WTC11 (cell line): ENCODE results near the gene P3H1. TPM values are rescaled to one million over a fixed set of nuclear protein-coding genes. Genes with fewer than 3 reads are reported as not detected.
"Not testable (repeated sequence)": the region's sequence is repeated elsewhere in the genome, so short reads cannot be mapped to it uniquely, and the experiment has no call there.

Experiments used
- ATAC-seq: fragments of 200-7000 bp; cut with Tn5 transposase; 2 replicates; pipeline ENCODE4 v1.10.0; 2021; ENCODE audit warnings: mild to moderate bottlenecking, moderate library complexity
- CTCF ChIA-PET: fragments of 300-600 bp; sonication (Branson Sonifier 250); formaldehyde crosslinking; loops from one replicate; lab custom pipeline; 2021; ENCODE audit warnings: antibody characterized with exemption; lab: Charles Lee
- POLR2A ChIA-PET: fragments of 350-600 bp; sonication (Branson Sonifier 250); formaldehyde crosslinking; loops from one replicate; lab custom pipeline; 2021; ENCODE audit warnings: antibody characterized with exemption; lab: Charles Lee
- DNase-seq: peaks from one replicate; pipeline ENCODE4 v3.0.0; 2021; ENCODE audit warnings: low spot score
- H3K27ac Mint-ChIP-seq: 2 replicates; pipeline ENCODE4 v1.8.0; 2021; ENCODE audit warnings: mixed read lengths
- H3K27me3 Mint-ChIP-seq: 2 replicates; pipeline ENCODE4 v1.8.0; 2021; ENCODE audit warnings: low read depth, mild to moderate bottlenecking, moderate library complexity, mixed read lengths
- H3K36me3 Mint-ChIP-seq: 2 replicates; pipeline ENCODE4 v1.8.0; 2021; ENCODE audit warnings: mixed read lengths
- H3K4me1 Mint-ChIP-seq: 2 replicates; pipeline ENCODE4 v1.8.0; 2022; ENCODE audit warnings: mixed read lengths
- H3K4me3 Mint-ChIP-seq: 2 replicates; pipeline ENCODE4 v1.8.0; 2021; ENCODE audit warnings: mild to moderate bottlenecking, moderate library complexity, mixed read lengths
- H3K9me3 Mint-ChIP-seq: 2 replicates; pipeline ENCODE4 v1.8.0; 2021; ENCODE audit warnings: mixed read lengths
- CBFB ChIP-seq: sonication (generic); formaldehyde crosslinking; IDR thresholded peaks from 2 replicates; pipeline ENCODE4 v1.8.1; 2022; ENCODE audit warnings: mild to moderate bottlenecking, low read depth, missing genetic modification reagents
- EMX1 ChIP-seq: fragments of 250-450 bp; sonication (Bioruptor Pico); IDR thresholded peaks from 2 replicates; pipeline ENCODE4 v1.8.0; 2021; ENCODE audit warnings: mild to moderate bottlenecking
- ESRRA ChIP-seq: sonication (generic); formaldehyde crosslinking; IDR thresholded peaks from 2 replicates; pipeline ENCODE4 v1.8.1; 2022; ENCODE audit warnings: mild to moderate bottlenecking, missing genetic modification reagents, borderline replicate concordance
- FOXK1 ChIP-seq: sonication (generic); formaldehyde crosslinking; IDR thresholded peaks from 2 replicates; pipeline ENCODE4 v1.8.0; 2022; ENCODE audit warnings: mild to moderate bottlenecking, moderate library complexity, missing genetic modification reagents
- GABPB1 ChIP-seq: sonication (generic); formaldehyde crosslinking; IDR thresholded peaks from 2 replicates; pipeline ENCODE4 v1.8.1; 2023; ENCODE audit warnings: mild to moderate bottlenecking, missing genetic modification reagents
- MAX ChIP-seq: sonication (generic); formaldehyde crosslinking; IDR thresholded peaks from 2 replicates; pipeline ENCODE4 v1.8.0; 2022; ENCODE audit warnings: mild to moderate bottlenecking, missing genetic modification reagents
- NFATC4 ChIP-seq: fragments of 250-450 bp; sonication (Bioruptor Pico); IDR thresholded peaks from 2 replicates; pipeline ENCODE4 v1.9.0; 2021; ENCODE audit warnings: mild to moderate bottlenecking
- NR2C2 ChIP-seq: sonication (generic); formaldehyde crosslinking; IDR thresholded peaks from 2 replicates; pipeline ENCODE4 v1.8.0; 2022; ENCODE audit warnings: mild to moderate bottlenecking, missing genetic modification reagents
- PREB ChIP-seq: sonication (generic); formaldehyde crosslinking; IDR thresholded peaks from 2 replicates; pipeline ENCODE4 v1.8.1; 2022; ENCODE audit warnings: mild to moderate bottlenecking, missing genetic modification reagents, moderate library complexity, borderline replicate concordance
- SP1 ChIP-seq: sonication (generic); formaldehyde crosslinking; conservative IDR thresholded peaks from 2 replicates; pipeline ENCODE4 v1.8.1; 2022; ENCODE audit warnings: missing genetic modification reagents
- USF1 ChIP-seq: sonication (generic); formaldehyde crosslinking; IDR thresholded peaks from 2 replicates; pipeline ENCODE4 v1.8.0; 2022; ENCODE audit warnings: mild to moderate bottlenecking, missing genetic modification reagents
- ZMAT4 ChIP-seq: fragments of 250-450 bp; sonication (Bioruptor Pico); IDR thresholded peaks from 2 replicates; pipeline ENCODE4 v1.9.0; 2021; ENCODE audit warnings: mild to moderate bottlenecking
- ZNF138 ChIP-seq: sonication (generic); formaldehyde crosslinking; conservative IDR thresholded peaks from 2 replicates; pipeline ENCODE4 v1.8.1; 2022; ENCODE audit warnings: mild to moderate bottlenecking, moderate library complexity, missing genetic modification reagents
- ZNF232 ChIP-seq: sonication (generic); formaldehyde crosslinking; IDR thresholded peaks from 2 replicates; pipeline ENCODE4 v1.8.0; 2022; ENCODE audit warnings: mild to moderate bottlenecking, missing genetic modification reagents
- ZNF263 ChIP-seq: sonication (generic); formaldehyde crosslinking; IDR thresholded peaks from 2 replicates; pipeline ENCODE4 v1.8.1; 2022; ENCODE audit warnings: low read depth, mild to moderate bottlenecking, moderate library complexity, missing genetic modification reagents
- ZNF281 ChIP-seq: sonication (generic); formaldehyde crosslinking; IDR thresholded peaks from 2 replicates; pipeline ENCODE4 v1.8.0; 2023; ENCODE audit warnings: mild to moderate bottlenecking, missing genetic modification reagents
- ZNF317 ChIP-seq: sonication (generic); formaldehyde crosslinking; IDR thresholded peaks from 2 replicates; pipeline ENCODE4 v1.8.1; 2023; ENCODE audit warnings: low read depth, mild to moderate bottlenecking, moderate library complexity, missing genetic modification reagents, borderline replicate concordance
- ZNF416 ChIP-seq: fragments of 250-450 bp; sonication (Bioruptor Pico); IDR thresholded peaks from 2 replicates; pipeline ENCODE4 v1.9.0; 2021; ENCODE audit warnings: mild to moderate bottlenecking, inconsistent platforms
- ZNF423 ChIP-seq: fragments of 250-450 bp; sonication (Bioruptor Pico); IDR thresholded peaks from 2 replicates; pipeline ENCODE4 v2.1.2; 2022; ENCODE audit warnings: mild to moderate bottlenecking, moderate library complexity
- ZNF671 ChIP-seq: fragments of 250-450 bp; sonication (Bioruptor Pico); IDR thresholded peaks from 2 replicates; pipeline ENCODE4 v1.8.0; 2021; ENCODE audit warnings: mild to moderate bottlenecking
- total RNA-seq: library from RNA; stranded (reverse); gene quantifications from 3 replicates; pipeline ENCODE4 v1.2.3, GENCODE V29; 2021

The P3H1 gene
- total RNA-seq, 1 experiment from 2014 or later = 95.1 TPM

- TF ChIP-seq ZMAT4 = no peak
These were observed 36.8 kb downstream of the P3H1 start (continued) for GRCh38 chr1:42730002-42730401.

GRCh38 chr1:42725820-42726219, 41.0 kb downstream of the P3H1 start:
- H3K27me3 Mint-ChIP-seq, CTCF ChIA-PET, H3K36me3 Mint-ChIP-seq, DNase-seq, H3K4me1 Mint-ChIP-seq, H3K4me3 Mint-ChIP-seq, H3K27ac Mint-ChIP-seq, H3K9me3 Mint-ChIP-seq, ATAC-seq: not testable (repeated sequence)
- POLR2A ChIA-PET = interaction anchor here (1.0 kb wide), 1 partner anchor 14 kb away, joined by 9 read pairs; the partner anchor contains the start of gene CLDN19

GRCh38 chr1:42723511-42723910, 43.3 kb downstream of the P3H1 start:
- ChIA-PET CTCF (no interaction called here), POLR2A (no interaction called here)
- H3K4me3 Mint-ChIP-seq = no peak overlapping the region
- TF ChIP-seq MAX (no peak), NR2C2 (no peak), ZMAT4 (no peak), EMX1 (CRISPR knock-in tag) (no peak), GABPB1 (CRISPR knock-in tag) (no peak), ZNF232 (no peak)
- H3K27me3 Mint-ChIP-seq = no peaks in the 10 kb centered on the region
- no peak overlapping the region for H3K27ac Mint-ChIP-seq
- H3K36me3 Mint-ChIP-seq = no peaks in the 10 kb centered on the region; the same call in 1 of the 2 replicates
- DNase-seq (no peak), ATAC-seq (no peak)
- peaks cover 5% of the 10 kb centered on the region; the same call in 1 of the 2 replicates for H3K4me1 Mint-ChIP-seq
- H3K9me3 Mint-ChIP-seq = no peaks in the 10 kb centered on the region

- POLR2A ChIA-PET = interaction anchor here (0.6 to 0.7 kb wide), 2 partner anchors 12 to 45 kb away, joined by 3 read pairs; partner anchors contain the start of genes C1orf50 and P3H1
- not testable (repeated sequence) for H3K36me3 Mint-ChIP-seq, H3K27ac Mint-ChIP-seq, H3K4me3 Mint-ChIP-seq, H3K9me3 Mint-ChIP-seq, H3K4me1 Mint-ChIP-seq, H3K27me3 Mint-ChIP-seq, ATAC-seq, DNase-seq
- CTCF ChIA-PET = interaction anchor here (0.5 to 0.6 kb wide), 2 partner anchors 35 to 128 kb away, joined by 3 read pairs; no protein-coding TSS in a partner anchor
These were observed 44.4 kb downstream of the P3H1 start for GRCh38 chr1:42722403-42722802.

- H3K4me3 Mint-ChIP-seq = no peak overlapping the region
- TF ChIP-seq PREB (CRISPR knock-in tag) (no peak), USF1 (CRISPR knock-in tag) (no peak), ZNF423 (no peak), ZNF138 (no peak), FOXK1 (no peak), SP1 (CRISPR knock-in tag) (no peak), ZNF416 (CRISPR knock-in tag) (no peak), ZNF232 (no peak), ZNF263 (CRISPR knock-in tag) (no peak), ZNF317 (no peak), ZNF671 (no peak), ESRRA (no peak), NFATC4 (no peak), CBFB (CRISPR knock-in tag) (no peak), ZNF281 (no peak)
- TF ChIP-seq, all 79 proteins: peak for 0
- no peaks in the 10 kb centered on the region for H3K9me3 Mint-ChIP-seq
- ATAC-seq = no peak
- ChIA-PET POLR2A (interaction anchor here (0.6 to 0.7 kb wide), 2 partner anchors 13 to 46 kb away, joined by 3 read pairs; partner anchors contain the start of genes C1orf50 and P3H1), CTCF (interaction anchor here (0.6 kb wide), 1 partner anchor 35 kb away, joined by 3 read pairs; no protein-coding TSS in a partner anchor)
- H3K4me1 Mint-ChIP-seq = peaks cover 5% of the 10 kb centered on the region; the same call in 1 of the 2 replicates
- H3K36me3 Mint-ChIP-seq = no peaks in the 10 kb centered on the region; the same call in 1 of the 2 replicates
- no peak for DNase-seq
- H3K27me3 Mint-ChIP-seq = no peaks in the 10 kb centered on the region
- 0 out of 2 replicates have a peak overlapping the region, but pooled peaks have one; percentile 8 for H3K27ac Mint-ChIP-seq
These were observed 44.9 kb downstream of the P3H1 start for GRCh38 chr1:42721926-42722325.
